GOT3 (cell line): ENCODE measurements around the gene FNDC3B.

ENCODE experiments used
- DNase-seq: peaks from one replicate; lab custom pipeline; 2025; ENCODE audit warnings: mixed read lengths; lab: John Stamatoyannopoulos, UW

FNDC3B gene

DNA sequence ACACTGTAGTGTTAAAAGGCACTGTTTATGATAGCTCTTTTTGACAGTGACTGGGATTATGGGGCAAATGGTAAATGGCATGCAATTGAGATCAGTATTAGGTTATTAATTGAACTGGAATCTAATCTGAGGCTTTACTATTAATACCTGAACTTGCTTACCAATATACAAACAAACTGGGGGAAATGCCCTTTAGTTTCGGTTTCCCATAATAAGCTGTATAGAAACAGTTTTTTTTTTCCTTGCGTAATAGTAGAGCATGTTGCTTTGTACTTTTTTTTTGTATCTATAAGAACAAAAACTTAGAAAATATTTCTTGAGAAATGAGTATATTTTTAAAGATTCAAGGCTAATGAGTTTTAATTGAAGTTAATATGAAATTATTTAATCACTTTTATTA is 95.0 kb downstream of the FNDC3B start:
- DNase-seq, result no peak

DNA sequence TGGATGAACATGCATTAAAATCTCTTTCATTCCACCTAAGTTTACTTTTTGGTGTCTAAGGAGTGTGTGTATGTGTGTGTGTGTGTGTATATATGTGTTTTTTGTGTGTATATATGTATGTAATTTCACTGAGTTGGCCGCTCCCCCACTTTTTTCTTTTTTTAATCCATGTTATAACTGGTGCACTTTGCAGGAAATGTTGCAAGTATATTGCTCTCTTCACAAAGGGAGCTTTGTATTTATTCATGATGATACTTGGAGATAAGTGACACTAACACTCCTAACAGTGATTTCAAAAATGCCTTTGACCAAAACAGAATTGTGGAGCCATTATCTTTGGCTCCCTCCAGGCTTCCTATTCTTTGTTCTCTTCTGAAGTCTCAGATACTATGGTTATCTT is 95.8 kb downstream of the FNDC3B start:
- DNase-seq, result no peak

DNA sequence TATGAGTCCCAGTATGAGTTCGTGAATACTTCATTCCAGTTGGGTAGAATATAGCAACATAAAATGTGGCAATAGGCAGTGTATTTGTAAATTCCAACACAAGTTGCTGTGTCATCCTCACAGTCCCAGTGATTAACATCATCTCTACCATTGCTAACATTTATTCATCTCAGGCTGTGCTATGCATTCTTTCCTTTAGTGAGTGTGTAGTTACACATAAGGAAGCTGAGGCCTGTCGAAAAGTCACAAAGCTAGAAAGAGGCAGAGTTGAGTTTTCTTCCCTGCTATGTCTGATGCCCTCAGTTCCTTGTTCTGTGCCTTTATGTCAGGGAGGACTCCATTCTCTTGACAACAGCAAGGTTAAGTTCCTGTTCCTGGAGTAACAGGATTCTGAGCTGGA is 96.4 kb downstream of the FNDC3B start:
- DNase-seq, result no peak

DNA sequence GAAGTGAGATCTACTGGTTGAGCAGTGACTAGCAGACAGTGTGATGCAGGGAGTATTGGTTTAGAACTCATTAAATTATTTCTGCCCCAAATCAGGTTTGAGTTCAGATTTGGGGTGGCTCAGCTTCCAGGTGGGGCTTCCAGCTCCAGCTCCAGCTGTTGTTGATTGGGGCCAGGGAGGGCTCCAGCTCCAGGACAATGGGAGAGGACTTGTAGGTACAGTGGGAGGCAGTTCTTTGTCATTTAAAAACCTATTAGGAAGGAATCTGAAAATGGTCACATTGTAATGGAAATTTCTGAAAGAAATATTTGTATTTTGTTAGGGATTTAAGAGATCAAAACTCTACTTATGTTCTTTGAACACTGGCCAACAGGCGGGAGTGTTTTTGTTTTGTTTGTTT is 97.0 kb downstream of the FNDC3B start:
- no peak for DNase-seq

DNA sequence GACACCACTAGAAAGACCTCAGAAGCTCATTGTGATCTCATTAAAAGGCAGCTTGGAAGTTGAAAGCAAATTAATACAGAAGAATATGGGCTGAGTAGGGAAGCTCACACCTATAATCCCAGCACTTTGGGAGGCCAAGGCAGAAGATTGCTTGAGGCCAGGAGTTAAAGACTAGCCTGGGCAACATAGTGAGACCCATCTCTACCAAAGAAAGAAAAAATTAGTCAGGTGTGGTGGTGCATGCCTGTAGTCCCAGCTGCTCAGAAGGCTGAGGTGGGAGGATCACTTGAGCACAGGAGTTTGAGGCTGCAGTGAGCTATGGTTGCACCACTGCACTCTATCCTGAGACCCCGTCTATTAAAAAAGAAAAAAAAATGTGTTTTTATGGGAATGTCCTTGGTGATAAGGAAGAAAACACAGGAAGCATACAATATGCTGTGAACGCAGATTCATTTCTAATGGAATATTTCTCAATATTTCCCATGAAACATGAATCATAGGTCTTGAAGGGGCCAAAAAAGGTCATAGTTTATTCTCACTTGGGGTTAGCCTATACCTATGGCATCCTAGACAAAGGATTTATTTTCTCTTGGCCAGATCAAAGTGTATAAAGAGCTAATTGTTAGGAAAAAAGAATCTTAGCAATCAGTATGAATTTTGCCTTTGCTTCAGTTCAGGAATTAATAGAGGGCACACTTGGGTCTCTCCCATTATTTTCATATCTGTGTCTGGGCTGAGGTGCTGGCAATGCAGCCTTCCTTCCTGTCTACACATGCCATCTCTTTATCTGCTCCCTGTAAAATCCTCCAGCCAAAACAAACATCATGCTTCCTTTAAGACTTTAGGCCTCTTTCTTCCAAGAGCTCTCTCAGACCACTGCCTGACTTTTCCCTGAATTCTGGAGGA is 98.2 kb downstream of the FNDC3B start:
- no peak for DNase-seq

DNA sequence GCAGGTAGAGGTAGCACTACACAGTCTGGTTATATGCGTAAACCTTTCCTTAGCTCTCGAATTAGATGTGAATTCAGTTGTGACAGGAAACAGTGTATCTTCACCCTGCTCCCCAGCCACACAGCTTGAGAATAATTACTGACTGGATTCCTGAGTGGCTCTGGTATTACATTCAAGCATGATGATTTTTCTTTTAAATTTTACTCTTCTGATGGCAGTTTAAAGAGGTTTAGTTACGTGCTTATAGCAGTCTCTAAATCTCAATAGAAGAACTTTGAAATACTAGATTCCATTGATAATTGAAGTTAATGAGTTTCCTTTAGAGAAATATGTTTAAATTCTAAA is 98.8 kb downstream of the FNDC3B start:
- DNase-seq, result no peak

DNA sequence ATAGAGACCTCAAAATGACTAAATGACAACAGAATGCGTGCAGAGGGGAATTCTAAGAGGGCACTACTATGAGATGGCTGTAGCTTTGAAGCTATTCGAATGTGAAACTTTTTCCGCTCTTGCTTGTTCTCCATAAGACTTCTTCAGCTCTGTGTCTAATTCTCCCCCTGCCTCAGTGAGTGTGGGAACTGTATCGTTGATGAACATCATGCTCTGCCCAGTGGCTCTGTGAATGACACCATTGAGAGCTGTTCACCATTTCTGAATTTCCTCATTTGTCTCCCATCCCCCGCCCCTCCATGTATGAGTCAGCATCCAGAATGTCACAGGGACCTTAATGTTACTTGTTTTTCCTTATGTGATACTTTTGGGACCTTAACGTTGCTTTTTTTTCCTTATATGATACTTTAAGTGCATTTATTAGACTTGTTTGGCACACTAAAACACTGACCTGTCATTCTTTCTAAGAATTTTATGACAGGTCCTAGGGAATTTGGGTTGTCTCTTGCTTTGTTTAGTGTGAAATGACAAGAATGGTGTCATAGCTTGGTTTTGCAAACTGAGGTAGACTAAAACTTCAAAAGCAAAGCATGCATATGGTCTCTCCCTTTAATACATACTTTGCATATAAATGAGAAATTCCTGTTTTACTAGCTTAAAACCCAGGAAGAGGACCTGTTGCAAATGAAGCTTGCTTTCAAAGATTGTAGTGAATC is 99.6 kb downstream of the FNDC3B start:
- DNase-seq, result no peak

DNA sequence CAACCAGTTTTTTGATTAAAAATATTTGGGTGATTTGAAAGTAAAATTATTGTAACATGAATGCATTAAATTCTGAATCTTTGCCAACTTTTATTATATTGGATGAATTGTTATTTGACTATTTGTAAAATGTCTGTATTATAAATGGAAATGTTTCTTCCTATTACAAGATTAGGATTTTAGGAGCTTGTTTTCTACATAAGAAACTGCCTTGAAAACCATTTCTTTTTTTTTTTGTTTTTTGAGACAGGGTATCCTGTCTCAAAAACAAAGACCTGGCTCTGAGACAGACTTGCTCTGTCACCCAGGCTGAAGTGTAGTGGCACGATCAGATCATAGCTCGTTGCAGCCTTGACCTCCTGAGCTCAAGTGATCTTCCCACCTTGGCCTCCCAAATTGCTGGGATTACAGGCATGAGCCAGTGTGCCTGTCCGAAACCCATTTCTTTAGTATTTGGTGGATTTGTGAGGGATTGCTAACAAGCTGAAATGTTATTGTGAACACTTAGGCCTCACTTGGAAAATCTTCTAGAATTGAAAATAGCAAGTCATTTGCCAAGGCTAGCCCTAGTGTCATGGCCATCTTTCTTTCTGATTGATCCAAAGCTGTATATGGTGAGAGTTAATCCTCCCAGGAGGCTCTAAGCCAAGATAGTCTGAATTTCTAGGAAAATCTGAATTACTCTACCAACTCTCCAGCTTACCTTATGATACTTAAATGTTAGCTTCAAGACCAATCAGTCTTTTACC is 100.3 kb downstream of the FNDC3B start:
- no peak for DNase-seq

DNA sequence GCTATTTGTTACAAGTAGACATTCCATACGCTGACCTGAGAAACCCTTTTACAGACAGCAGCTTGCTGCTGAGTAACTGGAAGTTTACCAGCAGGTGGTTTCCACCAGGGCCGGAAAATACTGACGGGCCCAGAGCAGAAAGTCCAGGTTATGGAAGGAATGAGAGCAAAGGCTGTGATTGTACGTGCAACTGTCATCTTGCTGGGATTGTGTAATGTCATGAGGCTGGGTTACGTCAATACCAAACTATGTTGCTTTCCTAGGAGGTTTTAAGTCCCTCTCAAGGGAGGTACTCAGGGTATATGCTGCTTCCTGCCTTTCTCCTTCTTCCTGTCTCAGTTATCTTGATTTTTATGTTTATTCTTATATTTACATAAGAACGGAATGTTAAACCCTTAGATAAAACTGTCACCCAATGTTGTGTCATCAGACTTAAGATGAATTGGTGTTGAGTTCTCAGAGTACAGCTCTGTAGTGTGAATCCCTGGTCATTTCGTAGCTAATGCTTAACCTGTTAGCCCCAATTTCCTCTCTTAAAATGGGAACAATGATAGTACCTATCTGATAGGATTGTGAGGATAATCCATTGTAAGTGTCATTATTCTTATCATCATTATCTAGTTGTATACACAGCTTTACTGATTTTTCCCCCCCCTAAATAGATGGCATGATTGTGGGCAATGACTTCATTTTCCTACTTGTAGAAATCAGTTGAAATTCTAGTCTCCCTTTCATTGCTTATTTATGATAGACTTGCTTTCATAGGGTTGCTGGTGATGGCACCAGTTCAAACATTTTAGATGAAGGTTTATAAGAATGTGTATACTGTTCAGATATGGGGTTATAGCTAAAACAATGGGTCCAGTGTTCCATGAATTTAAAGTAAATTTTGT is 101.4 kb downstream of the FNDC3B start:
- DNase-seq, result no peak

DNA sequence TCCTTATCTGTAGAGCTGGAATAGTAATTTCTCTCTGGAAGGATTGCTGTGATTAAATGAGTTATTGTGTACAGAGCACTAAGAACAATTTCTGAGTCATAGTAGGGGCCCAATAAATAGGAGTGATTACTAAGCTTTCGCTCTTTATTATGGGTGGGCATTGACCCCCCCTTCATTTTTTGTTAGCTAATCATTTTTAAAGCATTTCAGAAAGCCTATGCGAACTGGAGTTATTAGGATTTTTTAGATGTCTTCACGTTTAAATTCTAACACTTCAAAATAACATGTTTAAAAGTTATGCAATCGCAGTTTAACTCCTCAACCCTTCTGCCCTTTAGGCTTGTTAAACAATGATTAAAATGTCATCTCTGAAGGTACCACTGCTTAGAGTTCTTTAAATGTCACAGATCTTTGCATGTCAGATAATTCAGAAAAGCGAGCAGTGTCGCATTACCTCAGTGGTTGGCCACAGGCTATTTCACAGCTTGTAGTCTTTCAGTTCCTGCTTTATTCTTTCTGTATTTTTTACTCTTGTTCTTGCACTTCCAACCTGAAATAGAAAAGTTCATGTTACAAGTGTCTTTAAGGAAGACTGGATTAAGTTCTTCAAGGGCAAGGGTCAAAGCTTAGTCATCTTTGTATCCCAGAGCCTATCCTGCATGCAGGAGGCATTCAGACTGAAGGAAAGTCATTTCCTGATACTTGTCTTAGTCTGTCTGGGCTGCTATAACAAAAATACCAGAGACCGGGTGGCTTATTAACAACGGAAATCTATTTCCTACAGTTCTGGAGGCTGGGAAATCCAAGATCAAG is 102.9 kb downstream of the FNDC3B start:
- DNase-seq, result no peak

DNA sequence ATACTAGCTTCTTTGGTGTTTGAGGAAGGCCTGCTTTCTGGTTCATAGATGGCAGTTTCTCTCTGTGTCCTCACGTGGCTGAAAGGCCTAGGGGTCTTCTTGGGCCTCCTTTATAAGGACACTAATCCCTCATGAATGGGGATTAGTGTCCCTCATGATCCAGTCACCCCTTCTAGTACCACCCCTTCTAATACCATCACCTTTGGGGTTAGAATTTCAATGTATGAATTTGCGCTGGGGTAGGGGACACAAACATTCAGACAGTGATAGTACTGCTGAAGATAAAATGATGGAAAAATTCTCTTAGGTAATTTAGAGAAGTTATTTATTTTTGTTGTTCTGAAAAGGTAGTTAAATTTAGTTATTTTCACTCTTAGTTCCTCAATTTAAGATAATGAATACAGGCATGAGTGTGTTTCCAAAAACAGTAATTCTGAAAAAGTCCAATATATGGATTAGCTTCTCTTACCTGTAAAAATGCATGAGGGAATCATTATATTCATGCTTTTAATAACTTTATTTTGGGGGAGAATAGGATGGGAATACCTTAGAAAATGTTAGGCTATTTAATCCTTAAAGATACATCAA is 103.6 kb downstream of the FNDC3B start:
- DNase-seq, result no peak

DNA sequence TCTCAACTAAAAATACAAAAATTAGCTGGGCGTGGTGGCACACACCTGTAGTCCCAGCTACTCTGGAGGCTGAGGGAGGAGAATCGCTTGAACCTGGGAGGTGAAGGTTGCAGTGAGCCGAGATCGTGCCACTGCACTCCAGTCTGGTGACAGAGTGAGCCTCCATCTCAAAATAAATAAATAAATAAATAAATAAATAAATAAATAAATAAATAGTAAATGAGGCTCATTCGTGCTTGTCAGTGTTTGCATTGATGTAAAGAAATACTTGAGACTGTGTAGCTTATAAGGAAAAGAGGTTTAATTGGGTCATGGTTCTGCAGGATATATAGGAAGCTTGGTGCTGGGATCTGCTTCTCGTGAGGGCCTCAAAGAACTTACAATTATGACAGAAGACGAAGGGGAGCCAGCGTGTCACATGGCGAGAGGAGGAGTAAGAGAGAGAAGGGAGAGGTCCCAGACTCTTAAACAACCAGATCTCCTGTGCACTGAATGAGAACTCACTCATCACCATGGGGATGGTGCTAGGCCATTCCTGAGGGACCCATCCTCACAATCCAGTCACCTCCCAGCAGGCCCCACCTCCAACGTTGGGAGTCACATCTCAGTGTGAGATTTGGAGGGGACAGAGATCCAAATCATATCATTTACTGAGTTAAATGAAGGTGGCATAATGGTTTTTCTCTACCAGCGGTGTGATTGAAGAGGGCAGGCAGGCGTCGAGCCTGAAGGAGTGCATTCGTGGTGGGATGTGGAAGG is 104.5 kb downstream of the FNDC3B start:
- no peak for DNase-seq

DNA sequence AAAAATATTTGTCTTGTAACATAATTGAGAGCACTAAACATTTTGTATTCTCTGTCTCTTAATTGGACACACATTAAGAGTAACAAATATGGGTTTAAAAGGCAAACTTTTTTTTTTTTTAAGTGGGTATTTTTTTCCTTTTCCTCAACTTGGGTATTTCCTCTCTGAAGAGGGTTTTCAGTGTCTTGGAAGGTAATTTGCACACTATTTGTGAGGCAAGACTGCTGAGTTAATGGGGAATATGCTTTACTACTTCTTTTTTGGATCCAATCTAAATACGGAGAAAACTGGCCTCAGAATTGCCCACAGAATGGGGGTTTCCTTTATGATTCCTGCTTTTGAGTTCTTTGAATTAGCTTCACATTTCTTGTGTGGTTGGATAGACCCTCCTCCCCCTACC is 105.2 kb downstream of the FNDC3B start:
- no peak for DNase-seq

DNA sequence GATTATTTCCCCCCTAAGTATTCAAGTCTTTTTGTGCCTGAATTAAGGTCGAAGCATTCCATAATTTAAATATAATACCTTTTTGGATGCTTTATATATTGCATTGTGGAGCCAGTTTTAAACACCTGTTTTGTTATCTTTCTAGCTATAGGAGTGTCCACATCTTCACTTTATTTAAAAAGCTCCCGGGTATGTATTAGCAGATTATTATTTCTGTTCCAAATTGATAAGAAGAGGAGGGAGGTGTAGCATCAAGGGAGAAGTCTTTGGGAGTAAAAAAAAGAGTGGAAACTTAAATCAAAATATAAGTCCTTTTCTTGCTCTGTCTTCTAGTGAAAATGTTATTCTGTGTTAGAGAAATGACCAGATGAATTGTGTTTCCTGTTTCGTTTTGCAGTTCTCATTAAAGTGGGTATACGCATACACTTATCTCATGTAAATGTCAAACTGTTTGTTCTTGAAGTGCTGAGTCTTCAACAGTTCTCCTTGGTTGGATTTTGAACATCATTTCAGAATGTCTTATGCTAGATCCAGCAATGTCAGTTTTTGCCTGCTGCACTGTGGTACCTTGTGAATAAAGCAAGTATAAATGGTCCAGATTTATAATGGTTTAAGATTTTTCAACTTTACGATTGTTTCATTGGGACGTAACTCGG is 105.8 kb downstream of the FNDC3B start:
- DNase-seq, result no peak

DNA sequence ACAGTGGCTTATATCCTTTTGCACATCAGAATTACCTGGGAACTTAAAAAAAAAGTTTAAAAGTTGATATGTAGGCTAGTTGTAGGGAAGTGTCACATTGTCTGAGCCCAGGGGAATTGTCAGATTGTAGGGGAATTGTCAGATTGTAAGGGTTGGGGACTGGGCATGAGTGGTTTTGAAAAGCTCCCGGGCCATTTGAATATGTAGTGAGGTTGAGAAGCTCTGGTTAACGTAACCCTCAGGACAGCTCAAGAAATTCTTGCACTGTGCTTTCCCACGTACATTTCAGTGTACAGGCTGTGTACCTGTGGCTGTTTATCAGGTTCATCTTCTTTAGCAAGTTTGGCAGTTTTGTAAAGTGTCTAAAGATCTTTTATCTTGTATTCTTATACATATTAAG is 107.0 kb downstream of the FNDC3B start:
- DNase-seq, result no peak

DNA sequence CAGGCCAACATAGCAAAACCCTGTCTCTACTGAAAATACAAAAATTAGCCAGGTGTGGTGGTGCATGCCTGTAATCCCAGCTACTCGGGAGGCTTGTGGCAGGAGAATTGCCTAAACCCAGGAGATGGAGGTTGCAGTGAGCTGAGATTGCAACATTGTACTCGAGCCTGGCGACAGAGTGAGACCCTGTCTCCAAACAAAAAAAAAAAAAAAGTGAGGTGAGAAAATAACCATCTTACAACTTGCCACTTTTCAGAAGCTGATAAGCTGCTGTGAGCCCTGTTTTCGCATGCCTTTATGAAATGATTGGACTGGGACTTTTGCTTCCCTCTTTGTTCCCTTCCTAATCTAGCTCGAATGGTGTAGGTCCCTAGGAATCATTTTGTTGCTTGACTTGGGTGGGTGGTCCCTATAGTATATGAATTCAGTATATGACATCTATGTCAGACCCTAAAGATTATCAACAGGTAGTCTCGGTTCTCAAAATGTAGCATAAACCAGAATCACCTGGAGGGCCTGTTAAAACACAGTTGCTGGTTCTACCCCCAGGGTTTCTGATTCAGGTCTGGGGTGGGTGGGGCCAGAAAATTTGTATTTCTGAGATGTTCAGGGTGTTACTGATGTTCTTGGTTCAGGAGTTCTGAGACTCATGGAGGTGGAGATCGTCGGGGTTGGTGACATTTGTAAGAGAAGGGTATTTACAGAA is 107.9 kb downstream of the FNDC3B start:
- no peak for DNase-seq

DNA sequence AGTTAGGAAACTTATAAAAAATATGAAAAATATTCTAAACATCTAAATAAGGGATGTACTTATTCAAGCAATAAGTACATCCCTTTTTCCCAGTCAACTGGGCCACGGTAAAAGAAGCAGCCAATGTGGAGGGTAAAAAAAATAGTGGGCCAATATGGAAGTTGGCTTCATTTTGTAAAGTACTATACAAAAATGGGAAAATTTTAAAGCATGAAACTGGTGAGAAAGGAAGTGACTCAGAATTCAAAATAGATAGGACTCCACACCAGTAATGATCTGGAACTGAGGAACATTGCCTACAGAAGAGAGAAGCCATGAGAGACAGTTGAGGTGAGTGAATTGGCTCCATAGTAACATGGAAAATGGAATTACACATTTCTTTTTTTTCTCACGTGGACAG is 108.9 kb downstream of the FNDC3B start:
- no peak for DNase-seq

DNA sequence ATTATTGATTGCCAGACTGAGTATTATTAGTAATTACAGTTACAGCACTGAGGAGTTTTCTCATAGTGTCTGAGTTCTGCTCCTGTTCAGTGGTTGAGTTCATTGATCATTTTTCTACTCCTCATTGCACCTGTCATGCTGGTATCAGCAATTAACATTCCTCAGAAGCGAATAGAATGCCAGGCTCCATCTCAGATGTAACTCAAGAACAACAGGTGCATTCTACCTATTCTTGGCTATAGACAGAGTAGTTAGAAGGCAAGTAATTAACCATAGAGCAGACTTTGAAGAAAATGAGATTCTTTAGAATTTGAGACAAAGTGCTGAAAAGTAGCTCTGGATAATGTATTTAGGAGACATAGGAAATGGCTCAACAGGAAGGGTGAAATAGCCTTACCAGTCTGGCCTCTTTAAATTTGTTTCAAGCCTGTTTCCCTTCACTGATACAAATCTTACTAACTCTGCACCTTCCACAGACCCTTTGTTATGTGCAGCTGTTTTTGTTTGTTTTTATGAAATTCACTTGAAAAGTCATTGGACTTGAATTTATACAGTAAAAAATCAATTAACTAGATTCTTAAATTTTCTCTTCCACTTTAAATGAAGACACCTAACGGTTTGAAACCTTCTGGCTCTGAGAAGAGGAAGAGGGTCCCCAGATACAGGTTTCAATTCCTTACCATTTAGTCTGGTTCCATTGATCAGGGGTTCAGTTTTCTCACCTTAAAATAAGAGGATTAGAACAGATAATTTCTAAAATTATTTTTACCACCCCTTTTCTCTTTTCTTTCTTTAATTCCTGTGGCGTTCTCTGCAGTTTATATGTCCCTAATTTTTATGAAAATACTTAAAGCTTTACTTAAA is 109.6 kb downstream of the FNDC3B start:
- no peak for DNase-seq
